GM23338 (cell line): ENCODE data around the gene CDKN2AIPNL. TPM values are rescaled to one million over a fixed set of nuclear protein-coding genes. Genes with fewer than 3 reads are reported as not detected.

Experiments used
- ATAC-seq: fragments of 200-7000 bp; cut with Tn5 transposase; 3 replicates; pipeline ENCODE4 v1.9.1; 2020
- DNase-seq: peaks from one replicate; pipeline ENCODE4 v3.0.0-alpha.2; 2015; ENCODE audit warnings: low spot score
- H2AFZ ChIP-seq: fragments of 200-600 bp; sonication (generic); 2 replicates; pipeline ENCODE4 v1.8.0; 2016; ENCODE audit warnings: antibody characterized with exemption, mild to moderate bottlenecking, moderate library complexity
- H3F3A ChIP-seq: fragments of 200-600 bp; sonication (generic); replicated peaks from 2 replicates; pipeline ENCODE4 v1.8.0; 2017; ENCODE audit warnings: antibody characterized with exemption, mixed run types, low read depth
- H3K27ac ChIP-seq: fragments of 200-600 bp; sonication (generic); 2 replicates; pipeline ENCODE4 v1.6.1; 2016; ENCODE audit warnings: low read depth
- H3K27me3 ChIP-seq: fragments of 200-600 bp; sonication (generic); 2 replicates; pipeline ENCODE4 v1.8.0; 2016; ENCODE audit warnings: mild to moderate bottlenecking, mixed run types, moderate library complexity; ENCODE audit not compliant: insufficient read depth
- H3K36me3 ChIP-seq: fragments of 200-600 bp; sonication (generic); 2 replicates; pipeline ENCODE4 v1.8.0; 2016; ENCODE audit warnings: mild to moderate bottlenecking; ENCODE audit not compliant: insufficient read depth
- H3K4me1 ChIP-seq: fragments of 200-600 bp; sonication (generic); 2 replicates; pipeline ENCODE4 v1.8.0; 2016; ENCODE audit warnings: mild to moderate bottlenecking, moderate library complexity; ENCODE audit not compliant: insufficient read depth
- H3K4me2 ChIP-seq: fragments of 200-600 bp; sonication (generic); 2 replicates; pipeline ENCODE4 v1.7.1; 2017; ENCODE audit warnings: mixed run types
- H3K4me3 ChIP-seq: fragments of 200-600 bp; sonication (generic); 2 replicates; pipeline ENCODE4 v1.6.1; 2016; ENCODE audit warnings: mixed run types
- H3K79me2 ChIP-seq: fragments of 200-600 bp; sonication (generic); replicated peaks from 2 replicates; pipeline ENCODE4 v1.8.0; 2017; ENCODE audit warnings: mild to moderate bottlenecking; ENCODE audit not compliant: insufficient read depth
- H3K9me2 ChIP-seq: fragments of 200-600 bp; sonication (generic); 2 replicates; pipeline ENCODE4 v1.8.0; 2017; ENCODE audit not compliant: insufficient read depth
- H4K20me1 ChIP-seq: fragments of 200-600 bp; sonication (generic); replicated peaks from 2 replicates; pipeline ENCODE4 v1.8.0; 2017; ENCODE audit warnings: mild to moderate bottlenecking; ENCODE audit not compliant: insufficient read depth
- H3K27ac Mint-ChIP-seq: 2 replicates; pipeline ENCODE4 v1.8.0; 2020; ENCODE audit warnings: inconsistent platforms, mild to moderate bottlenecking, moderate library complexity, mixed read lengths
- H3K27me3 Mint-ChIP-seq: 3 replicates; pipeline ENCODE4 v1.8.0; 2022; ENCODE audit warnings: low read depth, mild to moderate bottlenecking, moderate library complexity, mixed read lengths, inconsistent platforms; ENCODE audit not compliant: insufficient read depth, poor library complexity
- H3K36me3 Mint-ChIP-seq: 3 replicates; pipeline ENCODE4 v1.8.0; 2021; ENCODE audit warnings: low read depth, mild to moderate bottlenecking, inconsistent platforms, moderate library complexity, mixed read lengths
- H3K4me1 Mint-ChIP-seq: 3 replicates; pipeline ENCODE4 v1.8.0; 2020; ENCODE audit warnings: mild to moderate bottlenecking, inconsistent platforms, mixed read lengths
- H3K4me3 Mint-ChIP-seq: 3 replicates; pipeline ENCODE4 v1.8.0; 2021; ENCODE audit warnings: moderate library complexity, mild to moderate bottlenecking, inconsistent platforms, mixed read lengths
- H3K9me3 Mint-ChIP-seq: 3 replicates; pipeline ENCODE4 v1.8.0; 2020; ENCODE audit warnings: moderate library complexity, mild to moderate bottlenecking, inconsistent platforms, mixed read lengths
- CREB1 ChIP-seq: fragments of 250-450 bp; sonication (Bioruptor Pico); IDR thresholded peaks from 2 replicates; pipeline ENCODE4 v1.5.0; 2020; ENCODE audit warnings: low read depth, mild to moderate bottlenecking, moderate library complexity
- CTCF ChIP-seq, 2 experiments: fragments of 200-600 bp in 1 of 2; sonication (generic) in 1 of 2; conservative IDR thresholded peaks; 2 replicates each; pipeline versions ENCODE4 v1.5.1 to v1.6.1; 2016 to 2017; ENCODE audit warnings: antibody characterized with exemption in 2 of 2, low read depth in 2 of 2, mild to moderate bottlenecking in 2 of 2, moderate library complexity in 1 of 2
- ETS1 ChIP-seq: IDR thresholded peaks from 2 replicates; pipeline ENCODE4 v1.6.1; 2016; ENCODE audit warnings: antibody characterized with exemption
- EZH2 ChIP-seq: fragments of 200-600 bp; sonication (generic); IDR thresholded peaks from one replicate; pipeline ENCODE4 v1.8.0; 2017; ENCODE audit warnings: antibody characterized with exemption, mild to moderate bottlenecking, low read depth; ENCODE audit not compliant: unreplicated experiment
- EZH2phosphoT487 ChIP-seq: fragments of 200-600 bp; sonication (generic); IDR thresholded peaks from one replicate; pipeline ENCODE4 v1.8.1; 2018; ENCODE audit warnings: antibody characterized with exemption; ENCODE audit not compliant: unreplicated experiment
- JUNB ChIP-seq: IDR thresholded peaks from one replicate; pipeline ENCODE4 v1.6.1; 2016; ENCODE audit warnings: antibody characterized with exemption; ENCODE audit not compliant: unreplicated experiment
- NANOG ChIP-seq: IDR thresholded peaks from 2 replicates; pipeline ENCODE4 v1.6.1; 2016; ENCODE audit warnings: antibody characterized with exemption, borderline replicate concordance
- POLR2AphosphoS5 ChIP-seq: IDR thresholded peaks from 2 replicates; pipeline ENCODE4 v1.6.1; 2016; ENCODE audit warnings: antibody characterized with exemption, low read depth
- REST ChIP-seq: IDR thresholded peaks from one replicate; pipeline ENCODE4 v1.6.1; 2018; ENCODE audit warnings: antibody characterized with exemption; ENCODE audit not compliant: unreplicated experiment
- STAT1 ChIP-seq: IDR thresholded peaks from one replicate; pipeline ENCODE4 v1.6.1; 2016; ENCODE audit warnings: antibody characterized with exemption; ENCODE audit not compliant: unreplicated experiment
- ZNF114 ChIP-seq: fragments of 250-450 bp; sonication (Bioruptor Pico); IDR thresholded peaks from 2 replicates; pipeline ENCODE4 v1.5.0; 2020; ENCODE audit warnings: mild to moderate bottlenecking, moderate library complexity
- ZNF331 ChIP-seq: fragments of 250-450 bp; sonication (Bioruptor Pico); IDR thresholded peaks from 2 replicates; pipeline ENCODE4 v1.5.0; 2020; ENCODE audit warnings: low read depth, mild to moderate bottlenecking, moderate library complexity
- polyA plus RNA-seq: library from polyadenylated mRNA; unstranded; fragments of >200 nt; fragmentation: Nextera tagmentation; extraction: Ambion mirVana; gene quantifications from 2 replicates; pipeline ENCODE4 v1.2.1, GENCODE V29; 2016
- total RNA-seq: library from RNA; depleted of rRNA; stranded (reverse); fragments of >200 nt; shearing (Covaris generic); gene quantifications from 2 replicates; pipeline ENCODE4 v1.2.3, GENCODE V29; 2014
- TF ChIP-seq, protein P1 (sequence below): fragments of 250-450 bp; sonication (Bioruptor Pico); IDR thresholded peaks from 2 replicates; pipeline ENCODE4 v1.5.0; 2020; ENCODE audit warnings: mild to moderate bottlenecking, moderate library complexity

CDKN2AIPNL gene
- total and polyA plus RNA-seq, 2 experiments from 2014 or later: 53.5 to 79.5 TPM

GRCh38 chr5:134445856-134446818 lies 34.5 kb upstream of the CDKN2AIPNL start:
- Histone ChIP-seq H3K4me2 (no peak overlapping the region), H3F3A (no peaks in the 10 kb centered on the region), H2AFZ (no peak overlapping the region), H3K9me2 (peaks cover 3% of the 10 kb centered on the region; the same call in 1 of the 2 replicates), H3K79me2 (no peaks in the 10 kb centered on the region), H4K20me1 (no peaks in the 10 kb centered on the region), H3K36me3 (no peaks in the 10 kb centered on the region), H3K27ac (0 out of 2 replicates have a peak overlapping the region, but pooled peaks have one; percentile 14), H3K27me3 (no peaks in the 10 kb centered on the region), H3K4me3 (no peak overlapping the region), H3K4me1 (peaks cover 8% of the 10 kb centered on the region; the same call in 1 of the 2 replicates)
- no peak for DNase-seq
- H3K9me3 Mint-ChIP-seq: no peaks in the 10 kb centered on the region; the same call in 2 of the 3 replicates
- TF ChIP-seq POLR2AphosphoS5: no peak
- no peak for TF ChIP-seq NANOG
- no peak for TF ChIP-seq CTCF (conservative IDR thresholded peaks at IDR 0.05; ENCODE audit: low read depth in 2 of 2)
- no peak for TF ChIP-seq ZNF114 (CRISPR knock-in tag)
- no peak for TF ChIP-seq EZH2
- TF ChIP-seq REST: no peak
- TF ChIP-seq, protein P1, sequence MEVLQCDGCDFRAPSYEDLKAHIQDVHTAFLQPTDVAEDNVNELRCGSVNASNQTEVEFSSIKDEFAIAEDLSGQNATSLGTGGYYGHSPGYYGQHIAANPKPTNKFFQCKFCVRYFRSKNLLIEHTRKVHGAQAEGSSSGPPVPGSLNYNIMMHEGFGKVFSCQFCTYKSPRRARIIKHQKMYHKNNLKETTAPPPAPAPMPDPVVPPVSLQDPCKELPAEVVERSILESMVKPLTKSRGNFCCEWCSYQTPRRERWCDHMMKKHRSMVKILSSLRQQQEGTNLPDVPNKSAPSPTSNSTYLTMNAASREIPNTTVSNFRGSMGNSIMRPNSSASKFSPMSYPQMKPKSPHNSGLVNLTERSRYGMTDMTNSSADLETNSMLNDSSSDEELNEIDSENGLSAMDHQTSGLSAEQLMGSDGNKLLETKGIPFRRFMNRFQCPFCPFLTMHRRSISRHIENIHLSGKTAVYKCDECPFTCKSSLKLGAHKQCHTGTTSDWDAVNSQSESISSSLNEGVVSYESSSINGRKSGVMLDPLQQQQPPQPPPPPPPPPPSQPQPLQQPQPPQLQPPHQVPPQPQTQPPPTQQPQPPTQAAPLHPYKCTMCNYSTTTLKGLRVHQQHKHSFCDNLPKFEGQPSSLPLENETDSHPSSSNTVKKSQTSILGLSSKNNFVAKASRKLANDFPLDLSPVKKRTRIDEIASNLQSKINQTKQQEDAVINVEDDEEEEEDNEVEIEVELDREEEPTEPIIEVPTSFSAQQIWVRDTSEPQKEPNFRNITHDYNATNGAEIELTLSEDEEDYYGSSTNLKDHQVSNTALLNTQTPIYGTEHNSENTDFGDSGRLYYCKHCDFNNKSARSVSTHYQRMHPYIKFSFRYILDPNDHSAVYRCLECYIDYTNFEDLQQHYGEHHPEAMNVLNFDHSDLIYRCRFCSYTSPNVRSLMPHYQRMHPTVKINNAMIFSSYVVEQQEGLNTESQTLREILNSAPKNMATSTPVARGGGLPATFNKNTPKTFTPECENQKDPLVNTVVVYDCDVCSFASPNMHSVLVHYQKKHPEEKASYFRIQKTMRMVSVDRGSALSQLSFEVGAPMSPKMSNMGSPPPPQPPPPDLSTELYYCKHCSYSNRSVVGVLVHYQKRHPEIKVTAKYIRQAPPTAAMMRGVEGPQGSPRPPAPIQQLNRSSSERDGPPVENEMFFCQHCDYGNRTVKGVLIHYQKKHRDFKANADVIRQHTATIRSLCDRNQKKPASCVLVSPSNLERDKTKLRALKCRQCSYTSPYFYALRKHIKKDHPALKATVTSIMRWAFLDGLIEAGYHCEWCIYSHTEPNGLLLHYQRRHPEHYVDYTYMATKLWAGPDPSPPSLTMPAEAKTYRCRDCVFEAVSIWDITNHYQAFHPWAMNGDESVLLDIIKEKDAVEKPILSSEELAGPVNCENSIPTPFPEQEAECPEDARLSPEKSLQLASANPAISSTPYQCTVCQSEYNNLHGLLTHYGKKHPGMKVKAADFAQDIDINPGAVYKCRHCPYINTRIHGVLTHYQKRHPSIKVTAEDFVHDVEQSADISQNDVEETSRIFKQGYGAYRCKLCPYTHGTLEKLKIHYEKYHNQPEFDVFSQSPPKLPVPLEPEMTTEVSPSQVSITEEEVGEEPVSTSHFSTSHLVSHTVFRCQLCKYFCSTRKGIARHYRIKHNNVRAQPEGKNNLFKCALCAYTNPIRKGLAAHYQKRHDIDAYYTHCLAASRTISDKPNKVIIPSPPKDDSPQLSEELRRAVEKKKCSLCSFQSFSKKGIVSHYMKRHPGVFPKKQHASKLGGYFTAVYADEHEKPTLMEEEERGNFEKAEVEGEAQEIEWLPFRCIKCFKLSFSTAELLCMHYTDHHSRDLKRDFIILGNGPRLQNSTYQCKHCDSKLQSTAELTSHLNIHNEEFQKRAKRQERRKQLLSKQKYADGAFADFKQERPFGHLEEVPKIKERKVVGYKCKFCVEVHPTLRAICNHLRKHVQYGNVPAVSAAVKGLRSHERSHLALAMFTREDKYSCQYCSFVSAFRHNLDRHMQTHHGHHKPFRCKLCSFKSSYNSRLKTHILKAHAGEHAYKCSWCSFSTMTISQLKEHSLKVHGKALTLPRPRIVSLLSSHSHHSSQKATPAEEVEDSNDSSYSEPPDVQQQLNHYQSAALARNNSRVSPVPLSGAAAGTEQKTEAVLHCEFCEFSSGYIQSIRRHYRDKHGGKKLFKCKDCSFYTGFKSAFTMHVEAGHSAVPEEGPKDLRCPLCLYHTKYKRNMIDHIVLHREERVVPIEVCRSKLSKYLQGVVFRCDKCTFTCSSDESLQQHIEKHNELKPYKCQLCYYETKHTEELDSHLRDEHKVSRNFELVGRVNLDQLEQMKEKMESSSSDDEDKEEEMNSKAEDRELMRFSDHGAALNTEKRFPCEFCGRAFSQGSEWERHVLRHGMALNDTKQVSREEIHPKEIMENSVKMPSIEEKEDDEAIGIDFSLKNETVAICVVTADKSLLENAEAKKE (CRISPR knock-in tag): no peak
- no peak for TF ChIP-seq JUNB
- TF ChIP-seq ETS1: no peak
- TF ChIP-seq EZH2phosphoT487: no peak
- TF ChIP-seq CREB1: no peak
- TF ChIP-seq STAT1: no peak
- no peak for TF ChIP-seq ZNF331 (CRISPR knock-in tag)
- H3K27me3 Mint-ChIP-seq: peaks cover 13% of the 10 kb centered on the region
- peaks cover 16% of the 10 kb centered on the region for H3K4me1 Mint-ChIP-seq
- no peak overlapping the region for H3K27ac Mint-ChIP-seq
- ATAC-seq: no peak
- H3K4me3 Mint-ChIP-seq: no peak overlapping the region
- peaks cover 18% of the 10 kb centered on the region for H3K36me3 Mint-ChIP-seq
